K562 (cell line): ENCODE measurements around the gene RNF181. TPM values are rescaled to one million over a fixed set of nuclear protein-coding genes. Genes with fewer than 3 reads are reported as not detected.

Experiments used
- ARNT ChIP-seq, 2 experiments: fragments of 450-650 bp; IDR thresholded peaks; 2 replicates each; pipeline ENCODE4 v1.6.1; 2016; ENCODE audit warnings: mild to moderate bottlenecking in 1 of 2
- BCOR ChIP-seq: fragments of 450-650 bp; IDR thresholded peaks from 2 replicates; pipeline ENCODE4 v1.6.1; 2016
- CBFB ChIP-seq: sonication (generic); formaldehyde crosslinking; IDR thresholded peaks from 2 replicates; pipeline ENCODE4 v1.4.0; 2020; ENCODE audit warnings: mild to moderate bottlenecking, missing genetic modification reagents
- CBX1 ChIP-seq: sonication (generic); IDR thresholded peaks from 2 replicates; pipeline ENCODE4 v1.6.1; 2016; ENCODE audit warnings: antibody characterized with exemption, low read depth, mild to moderate bottlenecking
- CCNT2 ChIP-seq: IDR thresholded peaks from 2 replicates; pipeline ENCODE4 v1.6.1; 2011; ENCODE audit warnings: borderline replicate concordance, low read depth, mild to moderate bottlenecking, moderate library complexity, mixed read lengths, low read length; ENCODE audit not compliant: insufficient read length; ENCODE audit errors: extremely low read depth
- EHMT2 ChIP-seq: fragments of 450-650 bp; IDR thresholded peaks from 2 replicates; pipeline ENCODE4 v1.6.1; 2018; ENCODE audit warnings: antibody characterized with exemption
- GATA2 ChIP-seq: sonication (generic); formaldehyde crosslinking; IDR thresholded peaks from 2 replicates; pipeline ENCODE4 v1.4.0; 2020; ENCODE audit warnings: mild to moderate bottlenecking, missing genetic modification reagents
- GTF2E2 ChIP-seq: fragments of 200-800 bp; sonication (Bioruptor generic); IDR thresholded peaks from 2 replicates; pipeline ENCODE4 v1.6.1; 2016; ENCODE audit warnings: missing genetic modification characterization, missing compliant biosample characterization
- HLTF ChIP-seq: fragments of 450-650 bp; IDR thresholded peaks from 2 replicates; pipeline ENCODE4 v1.6.1; 2016
- HMBOX1 ChIP-seq: sonication (generic); IDR thresholded peaks from 2 replicates; pipeline ENCODE4 v1.6.1; 2016
- HNRNPLL ChIP-seq: fragments of 200-400 bp; formaldehyde crosslinking; IDR thresholded peaks from 2 replicates; pipeline ENCODE4 v1.6.1; 2017; ENCODE audit warnings: low read length, low read depth, mild to moderate bottlenecking; ENCODE audit not compliant: poor library complexity, severe bottlenecking
- ILF3 ChIP-seq: fragments of 450-650 bp; IDR thresholded peaks from 2 replicates; pipeline ENCODE4 v1.6.1; 2018; ENCODE audit warnings: antibody characterized with exemption, mild to moderate bottlenecking, moderate library complexity, borderline replicate concordance
- MEIS2 ChIP-seq: fragments of 450-650 bp; IDR thresholded peaks from 2 replicates; pipeline ENCODE4 v1.6.1; 2014; ENCODE audit warnings: mild to moderate bottlenecking; ENCODE audit not compliant: partially characterized antibody
- MTA3 ChIP-seq: fragments of 450-650 bp; formaldehyde crosslinking; IDR thresholded peaks from 2 replicates; pipeline ENCODE4 v1.6.1; 2017; ENCODE audit warnings: mild to moderate bottlenecking, borderline replicate concordance
- NBN ChIP-seq: fragments of 450-650 bp; IDR thresholded peaks from 2 replicates; pipeline ENCODE4 v1.6.1; 2016; ENCODE audit warnings: low read depth, mild to moderate bottlenecking
- PTBP1 ChIP-seq: fragments of 200-400 bp; formaldehyde crosslinking; IDR thresholded peaks from 2 replicates; pipeline ENCODE4 v1.6.1; 2017; ENCODE audit warnings: low read depth, low read length
- SIN3A ChIP-seq, 2 experiments: fragments of 150-350 bp in 1 of 2; IDR thresholded peaks; 2 replicates each; pipeline ENCODE4 v1.6.1; 2011 to 2016; ENCODE audit warnings: borderline replicate concordance in 2 of 2, low read depth in 2 of 2, low read length in 2 of 2, mild to moderate bottlenecking in 2 of 2, moderate library complexity in 2 of 2; ENCODE audit not compliant: control insufficient read depth in 1 of 2
- SMAD2 ChIP-seq: fragments of 150-350 bp; IDR thresholded peaks from 2 replicates; pipeline ENCODE4 v1.6.1; 2014; ENCODE audit warnings: low read depth, mild to moderate bottlenecking, low read length
- TBL1XR1 ChIP-seq, 2 experiments: IDR thresholded peaks; 2 replicates each; pipeline ENCODE4 v1.6.1; 2012; ENCODE audit warnings: improper control_type of control experiment in 2 of 2, low read length in 2 of 2, mild to moderate bottlenecking in 1 of 2
- YY1 ChIP-seq, 3 experiments: IDR thresholded peaks; 2 replicates each; pipeline ENCODE4 v1.6.1; 2011; ENCODE audit warnings: low read length in 2 of 3, mild to moderate bottlenecking in 2 of 3, moderate library complexity in 2 of 3, borderline replicate concordance in 1 of 3, control low read depth in 1 of 3, low read depth in 1 of 3; ENCODE audit not compliant: insufficient read depth in 3 of 3, insufficient replicate concordance in 2 of 3, control insufficient read depth in 1 of 3, insufficient read length in 1 of 3; ENCODE audit errors: extremely low read depth in 1 of 3
- ZC3H8 ChIP-seq: fragments of 450-650 bp; IDR thresholded peaks from 2 replicates; pipeline ENCODE4 v1.6.1; 2017
- ZNF184 ChIP-seq: sonication (generic); formaldehyde crosslinking; IDR thresholded peaks from 2 replicates; pipeline ENCODE4 v1.5.0; 2020; ENCODE audit warnings: missing genetic modification reagents
- ZNF212 ChIP-seq: fragments of 450-650 bp; formaldehyde crosslinking; IDR thresholded peaks from 2 replicates; pipeline ENCODE4 v1.4.0; 2020; ENCODE audit warnings: mild to moderate bottlenecking
- ZNF384 ChIP-seq: IDR thresholded peaks from 2 replicates; pipeline ENCODE4 v1.6.1; 2012; ENCODE audit warnings: low read depth, low read length, improper control_type of control experiment
- ZNF695 ChIP-seq: fragments of 450-650 bp; formaldehyde crosslinking; IDR thresholded peaks from 2 replicates; pipeline ENCODE4 v1.4.0; 2020; ENCODE audit warnings: mild to moderate bottlenecking, moderate library complexity
- ZNF75A ChIP-seq: fragments of 450-650 bp; formaldehyde crosslinking; IDR thresholded peaks from 2 replicates; pipeline ENCODE4 v1.4.0; 2020; ENCODE audit warnings: mild to moderate bottlenecking
- polyA plus RNA-seq, 8 experiments: library from polyadenylated mRNA; depleted of rRNA in 4 of 8; stranded (reverse) in 5 of 8; unstranded in 3 of 8; fragments of >200 nt; fragmentation: Nextera tagmentation in 2 of 8; fragmentation: Illumina TruSeq in 1 of 8; extraction: Ambion mirVana in 2 of 8; extraction: Trizol in 1 of 8; gene quantifications; 2 replicates each; pipeline versions ENCODE4 v1.2.1 to v1.2.3, GENCODE V29; 2011 to 2014; ENCODE audit warnings: inconsistent platforms in 1 of 8, missing spikeins in 1 of 8
- total RNA-seq, 7 experiments: library from RNA; depleted of rRNA in 6 of 7; stranded (reverse); fragments of >200 nt in 6 of 7; fragmentation: Illumina TruSeq in 2 of 7; extraction: Trizol in 2 of 7; gene quantifications; 2 replicates each; pipeline versions ENCODE4 v1.2.1 to v1.2.3, GENCODE V29; 2011 to 2021; ENCODE audit warnings: low replicate concordance in 1 of 7
- TF ChIP-seq, protein P1 (sequence below), 2 experiments: fragments of 450-650 bp; IDR thresholded peaks; 2 replicates each; pipeline ENCODE4 v1.6.1; 2016

Gene RNF181
- total and polyA plus RNA-seq, 9 of the 15 experiments (the other 6 are each of a cell fraction or from before 2014, with no cell fraction given) = 139 to 492 (median 253) TPM

GRCh38 chr2:85561280-85562212, 34.0 kb upstream of the RNF181 start, which contains the start of gene GGCX (continued):
- peak; percentile 8 for TF ChIP-seq MEIS2
- TF ChIP-seq ZNF184 (CRISPR knock-in tag) = no peak
- TF ChIP-seq MTA3 = peak; percentile 82
- no peak for TF ChIP-seq HLTF
- peak; percentile 52 for TF ChIP-seq CBX1
- no peak for TF ChIP-seq ZNF212 (CRISPR knock-in tag)
- TF ChIP-seq GTF2E2 = peak; percentile 82; the same call in 1 of the 2 replicates
- no peak for TF ChIP-seq PTBP1
- TF ChIP-seq, protein P1, sequence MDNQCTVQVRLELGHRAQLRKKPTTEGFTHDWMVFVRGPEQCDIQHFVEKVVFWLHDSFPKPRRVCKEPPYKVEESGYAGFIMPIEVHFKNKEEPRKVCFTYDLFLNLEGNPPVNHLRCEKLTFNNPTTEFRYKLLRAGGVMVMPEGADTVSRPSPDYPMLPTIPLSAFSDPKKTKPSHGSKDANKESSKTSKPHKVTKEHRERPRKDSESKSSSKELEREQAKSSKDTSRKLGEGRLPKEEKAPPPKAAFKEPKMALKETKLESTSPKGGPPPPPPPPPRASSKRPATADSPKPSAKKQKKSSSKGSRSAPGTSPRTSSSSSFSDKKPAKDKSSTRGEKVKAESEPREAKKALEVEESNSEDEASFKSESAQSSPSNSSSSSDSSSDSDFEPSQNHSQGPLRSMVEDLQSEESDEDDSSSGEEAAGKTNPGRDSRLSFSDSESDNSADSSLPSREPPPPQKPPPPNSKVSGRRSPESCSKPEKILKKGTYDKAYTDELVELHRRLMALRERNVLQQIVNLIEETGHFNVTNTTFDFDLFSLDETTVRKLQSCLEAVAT (IDR thresholded peaks at IDR 0.05) = peak in 1 of 2 experiments; percentile 32; a peak in 1 of 4 replicates
- peak; percentile 77; the same call in 1 of the 2 replicates for TF ChIP-seq NBN
- 0 out of 4 replicates have a peak, but pooled peaks of 1 of the 2 experiments have one; percentile 19 for TF ChIP-seq TBL1XR1 (IDR thresholded peaks at IDR 0.05; ENCODE audit: low read length in 2 of 2)
- peak; percentile 79 to 88; a peak in 2 of 4 replicates for TF ChIP-seq SIN3A (IDR thresholded peaks at IDR 0.05; ENCODE audit: borderline replicate concordance in 2 of 2, control insufficient read depth in 1 of 2, low read depth in 2 of 2, low read length in 2 of 2)
- no peak for TF ChIP-seq ZC3H8
- no peak for TF ChIP-seq ILF3
- peak; percentile 38 for TF ChIP-seq ZNF384
- TF ChIP-seq ZNF75A (CRISPR knock-in tag) = no peak
- TF ChIP-seq ZNF695 (CRISPR knock-in tag) = no peak
- TF ChIP-seq SMAD2 = no peak
- TF ChIP-seq BCOR = peak; percentile 26; the same call in 1 of the 2 replicates
- TF ChIP-seq HNRNPLL = peak; percentile 66
- peak; percentile 69 to 94 (median 89) for TF ChIP-seq YY1 (IDR thresholded peaks at IDR 0.05; ENCODE audit: borderline replicate concordance in 1 of 3, control insufficient read depth in 1 of 3, extremely low read depth in 1 of 3, insufficient read depth in 3 of 3, insufficient read length in 1 of 3, insufficient replicate concordance in 2 of 3, low read depth in 1 of 3, low read length in 2 of 3)
- peak; percentile 85 for TF ChIP-seq CCNT2
- TF ChIP-seq HMBOX1 = no peak
- no peak for TF ChIP-seq GATA2 (CRISPR knock-in tag)
- no peak for TF ChIP-seq EHMT2
- peak in 1 of 2 experiments; percentile 60; a peak in 1 of 4 replicates for TF ChIP-seq ARNT (IDR thresholded peaks at IDR 0.05)
- TF ChIP-seq CBFB (CRISPR knock-in tag) = no peak
